Memory B cell (primary cell): ENCODE results near the gene BBS1.

Experiments
- ATAC-seq: fragments of 150-1000 bp; cut with Tn5 transposase; 2 replicates; pipeline ENCODE4 v1.10.0; 2021; ENCODE audit warnings: low read depth, mild to moderate bottlenecking, moderate library complexity
- DNase-seq, 2 donors: peaks; one replicate each; pipeline ENCODE4 v3.0.0; 2022; ENCODE audit warnings: low spot score in 2 of 2
- H3K27ac Mint-ChIP-seq: one replicate; pipeline ENCODE4 v1.8.0; 2022; ENCODE audit warnings: mild to moderate bottlenecking, moderate library complexity, mixed read lengths
- H3K27me3 Mint-ChIP-seq: one replicate; pipeline ENCODE4 v1.8.0; 2022; ENCODE audit warnings: mixed read lengths
- H3K36me3 Mint-ChIP-seq: one replicate; pipeline ENCODE4 v1.8.0; 2022; ENCODE audit warnings: mild to moderate bottlenecking, mixed read lengths
- H3K4me1 Mint-ChIP-seq: one replicate; pipeline ENCODE4 v1.8.0; 2022; ENCODE audit warnings: mixed read lengths
- H3K4me3 Mint-ChIP-seq: one replicate; pipeline ENCODE4 v1.8.0; 2022; ENCODE audit warnings: mild to moderate bottlenecking, moderate library complexity, mixed read lengths
- H3K9me3 Mint-ChIP-seq: one replicate; pipeline ENCODE4 v1.8.0; 2022; ENCODE audit warnings: mixed read lengths

Gene BBS1

GRCh38 chr11:66488957-66489356, 21.5 kb upstream of the BBS1 start:
- ATAC-seq (no peak), DNase-seq (no peak)
- no peaks in the 10 kb centered on the region for H3K9me3 Mint-ChIP-seq
- H3K27me3 Mint-ChIP-seq = no peaks in the 10 kb centered on the region
- H3K4me3 Mint-ChIP-seq = no peak overlapping the region
- peaks cover 15% of the 10 kb centered on the region for H3K36me3 Mint-ChIP-seq
- no peaks in the 10 kb centered on the region for H3K4me1 Mint-ChIP-seq
- no peak overlapping the region for H3K27ac Mint-ChIP-seq

- Mint-ChIP-seq H3K4me3 (no peak overlapping the region), H3K27ac (no peak overlapping the region), H3K9me3 (no peaks in the 10 kb centered on the region), H3K4me1 (no peaks in the 10 kb centered on the region), H3K27me3 (no peaks in the 10 kb centered on the region), H3K36me3 (peaks cover 15% of the 10 kb centered on the region)
- DNase-seq (no peak), ATAC-seq (no peak)
These were observed 20.8 kb upstream of the BBS1 start for GRCh38 chr11:66489636-66490035.

GRCh38 chr11:66491315-66491935, 19.0 kb upstream of the BBS1 start:
- DNase-seq (no peak), ATAC-seq (no peak)
- Mint-ChIP-seq H3K27ac (no peak overlapping the region), H3K9me3 (no peaks in the 10 kb centered on the region), H3K27me3 (no peaks in the 10 kb centered on the region), H3K4me3 (no peak overlapping the region), H3K4me1 (no peaks in the 10 kb centered on the region), H3K36me3 (peaks cover 11% of the 10 kb centered on the region)

- H3K27ac Mint-ChIP-seq = no peak overlapping the region
These were observed 18.1 kb upstream of the BBS1 start for GRCh38 chr11:66492161-66492865.

GRCh38 chr11:66493130-66493529, 17.3 kb upstream of the BBS1 start:
- Mint-ChIP-seq H3K9me3 (no peaks in the 10 kb centered on the region), H3K27ac (no peak overlapping the region), H3K36me3 (peaks cover 15% of the 10 kb centered on the region)

More at GRCh38 chr11:66492161-66492865, 18.1 kb upstream of the BBS1 start:
- Mint-ChIP-seq H3K27me3 (no peaks in the 10 kb centered on the region), H3K4me3 (no peak overlapping the region), H3K9me3 (no peaks in the 10 kb centered on the region), H3K36me3 (peaks cover 15% of the 10 kb centered on the region), H3K4me1 (no peaks in the 10 kb centered on the region)
- DNase-seq = no peak
- no peak for ATAC-seq

GRCh38 chr11:66494458-66494857, 16.0 kb upstream of the BBS1 start:
- Mint-ChIP-seq H3K4me3 (no peak overlapping the region), H3K27me3 (no peaks in the 10 kb centered on the region), H3K27ac (no peak overlapping the region), H3K9me3 (no peaks in the 10 kb centered on the region), H3K4me1 (no peaks in the 10 kb centered on the region), H3K36me3 (peaks cover 13% of the 10 kb centered on the region)
- no peak for DNase-seq
- ATAC-seq = no peak

More at GRCh38 chr11:66493130-66493529, 17.3 kb upstream of the BBS1 start:
- DNase-seq (no peak), ATAC-seq (no peak)
- H3K27me3 Mint-ChIP-seq = no peaks in the 10 kb centered on the region
- no peak overlapping the region for H3K4me3 Mint-ChIP-seq
- H3K4me1 Mint-ChIP-seq = no peaks in the 10 kb centered on the region

GRCh38 chr11:66494935-66495334, 15.5 kb upstream of the BBS1 start:
- Mint-ChIP-seq H3K4me1 (no peaks in the 10 kb centered on the region), H3K27ac (no peak overlapping the region), H3K4me3 (no peak overlapping the region), H3K27me3 (no peaks in the 10 kb centered on the region), H3K36me3 (peaks cover 13% of the 10 kb centered on the region), H3K9me3 (no peaks in the 10 kb centered on the region)
- ATAC-seq = no peak
- DNase-seq = no peak

GRCh38 chr11:66495401-66495854, 15.0 kb upstream of the BBS1 start:
- no peak for ATAC-seq
- Mint-ChIP-seq H3K4me3 (no peak overlapping the region), H3K27ac (no peak overlapping the region), H3K9me3 (no peaks in the 10 kb centered on the region), H3K36me3 (peaks cover 12% of the 10 kb centered on the region), H3K27me3 (no peaks in the 10 kb centered on the region), H3K4me1 (no peaks in the 10 kb centered on the region)
- no peak for DNase-seq

- Mint-ChIP-seq H3K9me3 (no peaks in the 10 kb centered on the region), H3K4me3 (no peak overlapping the region), H3K4me1 (no peaks in the 10 kb centered on the region), H3K36me3 (peaks cover 14% of the 10 kb centered on the region), H3K27me3 (no peaks in the 10 kb centered on the region), H3K27ac (no peak overlapping the region)
- ATAC-seq (no peak), DNase-seq (no peak)
These were observed 13.2 kb upstream of the BBS1 start for GRCh38 chr11:66497206-66497605.

- no peak overlapping the region for H3K27ac Mint-ChIP-seq
- H3K9me3 Mint-ChIP-seq = no peaks in the 10 kb centered on the region
These were observed 11.9 kb upstream of the BBS1 start for GRCh38 chr11:66498506-66498905.

GRCh38 chr11:66505276-66505816, 5.1 kb upstream of the BBS1 start:
- no peak for ATAC-seq
- Mint-ChIP-seq H3K36me3 (peaks cover 16% of the 10 kb centered on the region), H3K9me3 (no peaks in the 10 kb centered on the region), H3K27me3 (no peaks in the 10 kb centered on the region), H3K4me3 (no peak overlapping the region), H3K27ac (no peak overlapping the region), H3K4me1 (no peaks in the 10 kb centered on the region)
- DNase-seq = no peak

More at GRCh38 chr11:66498506-66498905, 11.9 kb upstream of the BBS1 start:
- Mint-ChIP-seq H3K4me3 (no peak overlapping the region), H3K4me1 (no peaks in the 10 kb centered on the region), H3K36me3 (peaks cover 8% of the 10 kb centered on the region), H3K27me3 (no peaks in the 10 kb centered on the region)
- ATAC-seq (no peak), DNase-seq (no peak)

GRCh38 chr11:66509131-66509561, 1.3 kb upstream of the BBS1 start:
- peaks cover 6% of the 10 kb centered on the region for H3K4me1 Mint-ChIP-seq
- no peak overlapping the region for H3K27ac Mint-ChIP-seq
- no peaks in the 10 kb centered on the region for H3K9me3 Mint-ChIP-seq
- peaks cover 9% of the 10 kb centered on the region for H3K36me3 Mint-ChIP-seq
- DNase-seq (no peak), ATAC-seq (no peak)
- no peaks in the 10 kb centered on the region for H3K27me3 Mint-ChIP-seq
- no peak overlapping the region for H3K4me3 Mint-ChIP-seq

GRCh38 chr11:66510990-66511339, 530 bp downstream of the BBS1 start:
- peak overlapping the region; percentile 90 for H3K4me3 Mint-ChIP-seq
- H3K27me3 Mint-ChIP-seq = no peaks in the 10 kb centered on the region
- ATAC-seq (no peak), DNase-seq (no peak)
- peaks cover 6% of the 10 kb centered on the region for H3K4me1 Mint-ChIP-seq
- peak overlapping the region; percentile 53 for H3K27ac Mint-ChIP-seq
- peaks cover 8% of the 10 kb centered on the region for H3K36me3 Mint-ChIP-seq
- H3K9me3 Mint-ChIP-seq = no peaks in the 10 kb centered on the region

GRCh38 chr11:66523611-66524010, 13.2 kb downstream of the BBS1 start:
- Mint-ChIP-seq H3K4me1 (no peaks in the 10 kb centered on the region), H3K4me3 (no peak overlapping the region), H3K27me3 (no peaks in the 10 kb centered on the region), H3K9me3 (no peaks in the 10 kb centered on the region), H3K27ac (no peak overlapping the region), H3K36me3 (peaks cover 25% of the 10 kb centered on the region)
- DNase-seq = no peak
- ATAC-seq = no peak
